SHP77 (cell line): Measurements from ENCODE around the gene MYMK.
A peak's percentile ranks its signal among the peaks of the same experiment; 100 is the strongest.

ENCODE experiments used
- DNase-seq, 2 experiments: peaks; one replicate each; lab custom pipeline; 2025; lab: John Stamatoyannopoulos, UW

Gene MYMK

GRCh38 chr9:133499892-133500270, 24.9 kb downstream of the MYMK start:
- no peak for DNase-seq

DNA sequence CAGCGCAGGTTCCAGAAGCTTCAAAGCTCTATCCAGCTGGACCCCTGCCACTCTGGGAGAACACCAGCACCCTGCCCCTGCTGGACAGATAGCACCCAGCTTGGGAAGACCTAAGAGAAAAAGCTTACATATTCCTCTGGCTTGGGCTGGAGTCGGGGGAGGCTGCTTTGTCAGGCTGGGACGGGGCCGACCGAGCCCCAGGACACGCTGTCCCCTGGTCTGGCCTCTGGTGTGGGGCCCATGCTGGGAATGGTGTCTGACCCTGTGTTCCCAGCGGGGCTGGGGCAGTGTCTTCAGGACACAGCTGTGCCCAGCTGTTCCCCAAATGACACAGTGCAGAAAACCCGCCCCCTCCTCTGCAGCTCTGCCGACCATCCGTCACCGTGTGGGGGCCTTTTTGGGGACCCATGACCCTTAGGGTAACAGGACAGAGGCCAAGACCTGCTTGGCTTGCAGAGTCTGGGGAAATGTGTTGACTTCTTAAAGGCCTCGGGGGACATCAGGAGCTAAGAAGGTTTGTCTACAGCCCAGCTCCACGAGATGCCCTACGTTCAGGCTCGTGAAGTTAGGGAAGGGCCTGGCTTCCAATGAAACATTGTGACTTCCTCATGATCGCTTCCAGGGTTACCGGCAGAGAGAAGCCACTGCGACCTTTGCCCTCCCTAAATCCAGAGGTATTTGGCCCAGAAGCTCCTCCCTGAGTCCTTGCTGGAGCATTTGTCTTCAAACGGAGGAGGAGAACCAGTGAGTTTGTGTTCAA, 25.4 kb downstream of the MYMK start:
- DNase-seq, result no peak

- no peak for DNase-seq
These were observed 27.6 kb downstream of the MYMK start for GRCh38 chr9:133496861-133497842.

DNA sequence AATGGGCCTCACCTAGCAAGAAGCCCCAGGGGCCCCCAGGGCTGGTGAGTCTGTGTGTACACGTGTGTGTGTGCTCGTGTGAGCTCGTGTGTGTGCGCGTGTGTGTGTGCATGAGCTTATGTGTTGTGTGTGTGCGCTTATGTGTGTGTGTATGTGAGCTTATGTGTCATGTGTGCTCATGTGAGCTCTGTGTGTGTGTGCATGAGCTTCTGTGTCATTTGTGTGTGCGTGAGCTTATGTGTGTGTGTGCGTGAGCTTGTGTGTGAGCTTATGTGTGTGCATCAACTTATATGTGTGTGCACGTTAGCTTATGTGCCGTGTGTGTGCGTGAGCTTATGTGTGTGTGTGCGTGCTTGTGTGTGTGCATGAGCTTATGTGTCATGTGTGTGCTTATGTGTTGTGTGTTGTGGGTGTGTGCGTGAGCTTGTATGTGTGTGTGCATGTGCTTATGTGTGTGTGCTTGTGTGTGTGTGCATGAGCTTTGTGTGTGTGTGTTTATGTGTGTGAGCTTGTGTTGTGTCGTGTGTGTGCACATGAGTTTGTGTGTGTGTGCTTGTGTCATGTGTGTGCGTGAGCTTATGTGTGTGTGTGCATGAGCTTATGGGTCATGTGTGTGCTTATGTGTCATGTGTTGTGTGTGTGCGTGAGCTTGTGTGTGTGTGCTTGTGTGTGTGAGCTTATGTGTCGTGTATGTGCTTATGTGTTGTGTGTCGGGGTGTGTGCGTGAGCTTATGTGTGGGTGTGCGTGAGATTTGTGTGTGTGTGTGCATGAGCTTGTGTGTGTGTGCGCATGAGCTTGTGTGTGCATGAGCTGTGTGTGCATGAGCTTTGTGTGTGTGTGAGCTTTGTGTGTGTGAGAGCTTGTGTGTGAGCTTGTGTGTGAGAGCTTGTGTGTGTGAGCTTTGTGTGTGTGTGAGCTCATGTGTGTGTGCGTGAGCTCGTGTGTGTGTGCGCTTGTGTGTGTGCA, 29.1 kb downstream of the MYMK start:
- no peak for DNase-seq

- DNase-seq, result no peak
These were observed 30.0 kb downstream of the MYMK start for GRCh38 chr9:133494636-133495326.

- DNase-seq, result no peak
These were observed 30.8 kb downstream of the MYMK start for GRCh38 chr9:133493845-133494540.

DNA sequence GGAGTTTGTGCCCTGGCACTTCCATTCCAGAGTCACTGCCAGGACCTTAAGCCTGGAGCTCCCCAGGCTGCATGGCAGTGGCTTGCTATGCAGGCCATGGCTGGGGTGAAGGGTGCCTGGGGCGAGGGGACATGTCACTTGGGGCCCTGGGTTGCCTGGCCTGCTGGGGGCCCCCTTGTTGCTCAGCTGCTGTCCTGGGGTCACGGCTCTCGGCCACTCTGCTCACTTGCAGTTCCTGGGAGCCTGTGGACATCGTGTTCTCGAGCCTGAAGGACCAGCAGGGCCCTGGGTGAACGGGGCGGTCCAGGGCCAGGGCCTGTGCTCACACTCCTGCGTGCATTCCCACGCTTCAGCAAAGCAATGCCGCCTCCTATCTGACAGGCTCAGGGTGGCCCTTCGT, 31.3 kb downstream of the MYMK start:
- no peak for DNase-seq

GRCh38 chr9:133492061-133493021, 32.4 kb downstream of the MYMK start:
- DNase-seq, result no peak

DNA sequence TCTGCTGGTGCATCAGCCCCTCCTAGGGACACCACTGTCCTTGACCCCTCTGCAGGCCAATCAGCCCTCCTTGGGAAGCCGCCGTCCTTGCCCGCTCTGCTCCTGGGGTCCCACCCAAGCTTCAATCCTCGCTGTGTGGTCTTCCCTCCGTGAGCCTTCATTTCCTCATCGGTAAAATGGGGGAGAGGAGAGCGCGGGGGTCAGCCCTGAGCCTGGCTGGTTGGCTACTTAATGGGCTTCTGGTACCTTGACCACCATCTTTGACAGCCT, 33.2 kb downstream of the MYMK start:
- DNase-seq, result no peak

DNA sequence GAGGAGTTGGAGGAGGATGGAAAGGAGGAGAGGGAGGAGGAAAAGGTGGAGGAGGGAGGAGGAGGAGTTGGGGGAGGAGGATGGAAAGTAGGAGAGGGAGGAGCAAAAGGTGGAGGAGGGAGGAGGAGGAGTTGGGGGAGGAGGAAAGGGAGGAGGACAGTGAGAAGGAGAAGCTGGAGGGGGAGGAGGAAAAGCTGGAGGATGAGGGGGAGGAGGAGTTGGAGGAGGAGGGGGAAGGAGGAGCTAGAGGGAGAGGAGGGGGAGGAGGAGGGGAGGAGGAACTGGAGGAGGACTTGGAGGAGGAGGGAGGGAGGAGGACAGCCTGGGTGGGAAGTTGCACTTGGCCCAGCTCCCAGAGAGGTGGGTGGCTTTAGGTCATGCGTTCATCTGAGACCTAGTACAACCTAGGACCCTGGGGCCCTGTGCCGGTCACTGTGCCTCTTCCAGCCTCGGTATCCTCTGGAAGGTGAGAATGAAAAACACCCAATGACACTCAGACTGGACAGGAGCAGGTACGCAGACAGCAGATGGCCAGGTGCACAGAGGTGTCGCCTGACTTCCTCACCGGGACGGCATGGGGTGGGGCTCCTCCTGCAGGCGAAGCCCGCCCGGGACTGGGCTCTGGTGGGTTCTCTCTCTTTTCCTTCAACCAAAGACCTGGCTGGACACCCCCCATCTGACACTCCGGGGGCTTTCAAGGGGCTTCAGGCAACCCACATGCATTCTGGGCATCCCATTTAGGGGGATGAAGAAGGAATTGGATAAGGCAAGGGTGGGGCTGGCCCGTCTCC, 33.7 kb downstream of the MYMK start:
- DNase-seq, result no peak

DNA sequence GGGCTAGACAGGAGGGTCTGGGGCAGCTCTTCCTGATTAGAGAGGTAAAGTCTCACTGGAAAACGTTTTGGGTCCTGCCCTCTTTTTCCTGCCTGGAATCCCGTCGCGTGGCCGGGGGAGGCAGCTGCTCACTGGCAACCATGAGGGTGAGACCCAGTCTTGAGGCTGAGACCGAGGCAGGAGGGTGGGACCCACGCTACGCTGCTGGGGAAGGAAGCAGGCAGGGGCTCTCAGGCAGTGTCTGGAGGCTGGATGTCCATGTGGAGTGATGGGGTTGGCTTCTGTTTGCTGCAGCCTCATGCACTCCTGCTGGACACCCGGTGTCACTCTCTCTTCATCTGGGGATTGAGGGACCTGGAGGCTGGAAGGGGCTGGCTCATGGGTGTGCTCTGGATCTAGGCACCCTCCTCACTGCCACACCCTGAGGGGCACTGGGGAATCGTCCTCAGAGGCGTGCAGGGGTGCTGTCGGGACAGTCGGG, 34.5 kb downstream of the MYMK start:
- no peak for DNase-seq

- DNase-seq, result no peak
These were observed 35.2 kb downstream of the MYMK start for GRCh38 chr9:133489253-133490190.

GRCh38 chr9:133488686-133489252, 36.0 kb downstream of the MYMK start:
- DNase-seq, result no peak

- DNase-seq, result no peak
These were observed 37.4 kb downstream of the MYMK start for GRCh38 chr9:133487331-133487725.

GRCh38 chr9:133485531-133486260, 39.1 kb downstream of the MYMK start:
- peak in 1 of 2 experiments; percentile 67 for DNase-seq

DNA sequence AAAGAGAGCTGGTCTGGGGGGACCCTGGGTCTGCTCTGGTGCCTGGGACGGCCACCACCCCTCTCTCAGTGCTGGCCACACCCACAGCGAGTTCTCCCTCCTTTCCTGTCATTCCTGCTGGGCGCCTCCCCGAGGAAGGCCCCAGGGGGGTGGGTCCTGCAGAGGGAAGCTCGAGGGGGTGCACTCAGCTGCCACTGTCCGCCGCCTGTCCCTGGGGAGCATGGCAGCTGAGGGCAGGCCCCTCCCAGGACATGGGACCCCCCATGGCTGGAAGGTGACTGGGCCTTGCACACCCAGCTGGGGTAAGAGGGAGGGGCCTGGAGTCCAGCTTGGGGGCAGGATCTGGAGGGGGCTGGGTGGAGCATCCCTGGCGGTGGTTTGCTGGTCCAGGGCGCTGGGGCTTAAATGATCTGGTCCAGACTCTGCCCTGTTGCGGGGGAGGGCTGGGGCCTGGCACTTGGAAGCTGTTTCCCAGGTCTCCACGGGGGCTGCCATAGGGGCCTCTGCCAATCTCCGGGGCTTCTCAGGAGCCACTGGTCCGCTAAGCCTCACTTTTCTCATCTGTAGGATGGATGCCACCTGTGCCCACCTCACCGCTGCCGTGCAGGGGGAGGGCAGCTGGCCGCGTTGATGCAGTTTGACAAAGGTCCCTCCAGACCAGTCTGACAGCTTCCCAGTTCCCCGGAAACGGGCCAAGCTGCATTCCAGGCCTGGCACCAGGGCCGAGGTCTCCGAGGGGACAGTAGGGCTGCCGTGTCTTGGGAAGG, 39.9 kb downstream of the MYMK start:
- no peak for DNase-seq
